Neutrophil (primary cell): Measurements from ENCODE around the gene BACH2.

ENCODE experiments used
- H3K27ac ChIP-seq: fragments of 200-600 bp; sonication (generic); 2 replicates; pipeline ENCODE4 v1.5.1; 2016; ENCODE audit warnings: mild to moderate bottlenecking, moderate library complexity
- H3K27me3 ChIP-seq: fragments of 200-600 bp; sonication (generic); 2 replicates; pipeline ENCODE4 v1.6.0; 2016; ENCODE audit warnings: mild to moderate bottlenecking
- H3K36me3 ChIP-seq: fragments of 200-600 bp; sonication (generic); 2 replicates; pipeline ENCODE4 v1.5.1; 2017
- H3K4me1 ChIP-seq, 2 experiments: fragments of 200-600 bp in 1 of 2; sonication (generic) in 1 of 2; 1 replicate in 1 of 2; 2 replicates in 1 of 2; pipeline versions ENCODE4 v1.5.1 to v1.6.1; 2013 to 2016; ENCODE audit warnings: low read depth in 1 of 2, low read length in 1 of 2, mild to moderate bottlenecking in 1 of 2, moderate library complexity in 1 of 2; ENCODE audit not compliant: control insufficient read depth in 1 of 2, insufficient read depth in 1 of 2
- H3K4me3 ChIP-seq, 2 experiments: fragments of 200-600 bp in 1 of 2; sonication (generic) in 1 of 2; 1 replicate in 1 of 2; 2 replicates in 1 of 2; pipeline ENCODE4 v1.5.1; 2013 to 2016; ENCODE audit warnings: low read depth in 1 of 2, low read length in 1 of 2, mild to moderate bottlenecking in 1 of 2, moderate library complexity in 1 of 2
- H3K9me3 ChIP-seq: fragments of 200-600 bp; sonication (generic); 2 replicates; pipeline ENCODE4 v1.5.1; 2016
- TF ChIP-seq, protein P1 (sequence below): fragments of 200-600 bp; sonication (generic); IDR thresholded peaks from 2 replicates; pipeline ENCODE4 v1.5.1; 2016; ENCODE audit warnings: antibody characterized with exemption

BACH2 gene

DNA sequence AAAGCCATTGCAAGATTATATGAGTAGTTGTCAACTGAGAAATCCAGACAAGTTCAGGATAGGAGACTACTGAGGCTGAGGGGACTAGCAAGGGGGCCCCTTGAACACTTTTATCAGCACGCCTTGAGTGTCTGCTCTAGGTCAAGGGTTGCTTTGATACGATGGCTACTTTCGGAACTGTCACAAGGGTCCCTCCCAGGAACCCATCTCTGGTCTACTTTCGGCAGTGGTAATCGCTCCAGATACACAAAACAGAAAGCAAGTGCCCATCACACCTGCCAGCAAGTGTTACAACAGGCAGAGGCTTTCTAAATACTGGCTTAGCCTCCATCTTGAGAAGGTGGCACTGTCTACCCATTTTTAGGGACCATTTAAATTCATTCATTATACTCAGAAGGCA, 341.3 kb downstream of the BACH2 start:
- TF ChIP-seq, protein P1, sequence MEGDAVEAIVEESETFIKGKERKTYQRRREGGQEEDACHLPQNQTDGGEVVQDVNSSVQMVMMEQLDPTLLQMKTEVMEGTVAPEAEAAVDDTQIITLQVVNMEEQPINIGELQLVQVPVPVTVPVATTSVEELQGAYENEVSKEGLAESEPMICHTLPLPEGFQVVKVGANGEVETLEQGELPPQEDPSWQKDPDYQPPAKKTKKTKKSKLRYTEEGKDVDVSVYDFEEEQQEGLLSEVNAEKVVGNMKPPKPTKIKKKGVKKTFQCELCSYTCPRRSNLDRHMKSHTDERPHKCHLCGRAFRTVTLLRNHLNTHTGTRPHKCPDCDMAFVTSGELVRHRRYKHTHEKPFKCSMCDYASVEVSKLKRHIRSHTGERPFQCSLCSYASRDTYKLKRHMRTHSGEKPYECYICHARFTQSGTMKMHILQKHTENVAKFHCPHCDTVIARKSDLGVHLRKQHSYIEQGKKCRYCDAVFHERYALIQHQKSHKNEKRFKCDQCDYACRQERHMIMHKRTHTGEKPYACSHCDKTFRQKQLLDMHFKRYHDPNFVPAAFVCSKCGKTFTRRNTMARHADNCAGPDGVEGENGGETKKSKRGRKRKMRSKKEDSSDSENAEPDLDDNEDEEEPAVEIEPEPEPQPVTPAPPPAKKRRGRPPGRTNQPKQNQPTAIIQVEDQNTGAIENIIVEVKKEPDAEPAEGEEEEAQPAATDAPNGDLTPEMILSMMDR, result no peak
- no peak overlapping the region for H3K27ac ChIP-seq
- H3K9me3 ChIP-seq, result no peaks in the 10 kb centered on the region
- H3K4me1 ChIP-seq, result peaks cover 7 to 11% of the 10 kb centered on the region in 2 experiments
- H3K4me3 ChIP-seq, result no peak overlapping the region
- H3K36me3 ChIP-seq, result no peaks in the 10 kb centered on the region
- peaks cover 73% of the 10 kb centered on the region for H3K27me3 ChIP-seq

GRCh38 chr6:89954721-89955148, 341.9 kb downstream of the BACH2 start:
- Histone ChIP-seq H3K9me3 (no peaks in the 10 kb centered on the region), H3K27me3 (peaks cover 79% of the 10 kb centered on the region), H3K4me3 (no peak overlapping the region), H3K36me3 (no peaks in the 10 kb centered on the region), H3K4me1 (peaks cover 7 to 11% of the 10 kb centered on the region in 2 experiments), H3K27ac (no peak overlapping the region)
- TF ChIP-seq, protein P1, result no peak

DNA sequence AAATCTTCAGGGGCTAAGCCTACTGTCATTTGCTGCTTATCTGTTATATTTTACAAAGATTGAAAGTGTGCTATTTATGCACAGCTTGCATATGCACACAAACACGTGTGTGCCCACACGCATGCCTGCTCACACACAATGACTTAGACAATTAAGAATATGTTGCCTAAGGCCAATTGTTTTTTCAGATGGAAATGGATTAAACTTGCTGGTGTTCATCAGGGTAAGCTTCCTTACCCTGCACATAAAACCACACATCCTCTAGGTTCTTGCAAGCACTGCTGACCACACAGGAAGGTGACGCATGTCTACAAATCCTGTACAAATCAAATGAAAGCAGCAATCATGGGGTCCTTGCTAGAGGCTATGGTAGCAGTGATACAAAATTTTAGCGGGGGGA, 344.0 kb downstream of the BACH2 start:
- Histone ChIP-seq H3K4me1 (peaks cover 7 to 11% of the 10 kb centered on the region in 2 experiments), H3K4me3 (no peak overlapping the region)

DNA sequence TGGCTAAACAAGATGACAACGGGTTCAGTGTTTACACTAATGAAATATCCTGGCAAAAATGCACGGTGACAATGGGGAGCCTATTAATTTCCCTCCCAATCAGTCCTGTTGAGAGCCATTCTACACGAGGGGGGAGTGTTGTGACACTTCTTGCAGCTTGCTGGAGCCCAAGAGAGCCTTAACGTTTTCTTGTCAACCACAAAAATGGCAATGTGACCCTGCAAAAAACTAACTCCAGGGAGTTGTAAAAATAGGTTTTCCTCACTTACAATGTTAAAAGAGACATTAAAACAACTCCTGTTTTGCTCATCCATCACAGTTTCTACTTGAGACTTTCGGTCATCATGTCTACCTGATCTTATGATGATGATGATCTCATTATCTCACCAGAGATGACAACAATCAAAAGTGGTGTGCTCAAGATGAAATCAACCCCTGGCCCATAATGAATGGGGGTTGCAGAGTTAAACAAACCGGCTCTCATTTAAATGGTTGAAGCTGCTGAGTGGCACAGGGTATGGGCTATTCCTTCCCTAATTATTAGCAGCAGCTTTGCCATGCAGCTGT, 344.5 kb downstream of the BACH2 start:
- TF ChIP-seq, protein P1, result no peak
- Histone ChIP-seq H3K27me3 (peaks cover 89% of the 10 kb centered on the region), H3K27ac (no peak overlapping the region), H3K4me1 (peaks cover 7 to 11% of the 10 kb centered on the region in 2 experiments), H3K4me3 (no peak overlapping the region), H3K9me3 (no peaks in the 10 kb centered on the region), H3K36me3 (no peaks in the 10 kb centered on the region)

More for the DNA sequence above, 344.0 kb downstream of the BACH2 start:
- H3K27me3 ChIP-seq, result peaks cover 94% of the 10 kb centered on the region
- H3K27ac ChIP-seq, result no peak overlapping the region
- H3K36me3 ChIP-seq, result no peaks in the 10 kb centered on the region
- TF ChIP-seq, protein P1, result no peak
- no peaks in the 10 kb centered on the region for H3K9me3 ChIP-seq

- peaks cover 7 to 11% of the 10 kb centered on the region in 2 experiments for H3K4me1 ChIP-seq
Observed at GRCh38 chr6:89951574-89952104, 345.0 kb downstream of the BACH2 start.

More at GRCh38 chr6:89951574-89952104, 345.0 kb downstream of the BACH2 start:
- no peaks in the 10 kb centered on the region for H3K36me3 ChIP-seq
- no peaks in the 10 kb centered on the region for H3K9me3 ChIP-seq
- H3K4me3 ChIP-seq, result no peak overlapping the region
- H3K27me3 ChIP-seq, result peaks cover 84% of the 10 kb centered on the region
- no peak overlapping the region for H3K27ac ChIP-seq
- TF ChIP-seq, protein P1, result no peak
